Lung (tissue), 12 donors: Measurements from ENCODE around the gene ABHD14A. TPM values are rescaled to one million over a fixed set of nuclear protein-coding genes. Genes with fewer than 3 reads are reported as not detected.

ENCODE experiments used
- ATAC-seq: fragments of 200-7000 bp; cut with Tn5 transposase; one replicate; pipeline ENCODE4 v1.9.1; 2020; ENCODE audit warnings: moderate number of reproducible peaks; ENCODE audit not compliant: insufficient read depth, low FRiP score
- DNase-seq, 3 donors: peaks; one replicate each; pipeline ENCODE4 v3.0.0-alpha.2; 2013 to 2017
- H3K27ac ChIP-seq, 2 donors: one replicate each; pipeline ENCODE4 v1.5.1; 2013; ENCODE audit warnings: mild to moderate bottlenecking in 2 of 2, moderate library complexity in 2 of 2, control low read depth in 1 of 2, inconsistent platforms in 1 of 2, low read depth in 1 of 2, low read length in 1 of 2
- H3K27me3 ChIP-seq, 3 donors: one replicate each; pipeline ENCODE4 v1.5.1; 2013; ENCODE audit warnings: low read length in 2 of 3; ENCODE audit not compliant: control insufficient read depth in 3 of 3, insufficient read depth in 3 of 3
- H3K36me3 ChIP-seq, 4 donors: one replicate each; pipeline ENCODE4 v1.5.1; 2013; ENCODE audit warnings: low read length in 4 of 4, mild to moderate bottlenecking in 1 of 4, moderate library complexity in 1 of 4; ENCODE audit not compliant: control insufficient read depth in 4 of 4, insufficient read depth in 4 of 4
- H3K4me1 ChIP-seq, 5 donors: one replicate each; pipeline ENCODE4 v1.5.1; 2013; ENCODE audit warnings: low read length in 5 of 5, mild to moderate bottlenecking in 2 of 5, moderate library complexity in 1 of 5; ENCODE audit not compliant: control insufficient read depth in 5 of 5, insufficient read depth in 5 of 5
- H3K4me3 ChIP-seq: one replicate; pipeline ENCODE4 v1.5.1; 2013; ENCODE audit warnings: mild to moderate bottlenecking, control low read depth, moderate library complexity
- H3K9ac ChIP-seq, 2 donors: one replicate each; pipeline ENCODE4 v1.5.1; 2013; ENCODE audit warnings: low read length in 2 of 2, control low read depth in 1 of 2; ENCODE audit not compliant: insufficient read depth in 1 of 2
- H3K9me3 ChIP-seq, 4 donors: one replicate each; pipeline ENCODE4 v1.5.1; 2013; ENCODE audit warnings: low read length in 3 of 4, mild to moderate bottlenecking in 1 of 4, moderate library complexity in 1 of 4; ENCODE audit not compliant: control insufficient read depth in 4 of 4, insufficient read depth in 3 of 4
- CTCF ChIP-seq: IDR thresholded peaks from 2 replicates; pipeline ENCODE4 v1.5.1; 2012; ENCODE audit warnings: mild to moderate bottlenecking; ENCODE audit errors: control extremely low read depth, extremely low read depth
- WGBS, 2 donors: extraction: QIAGEN DNeasy Blood & Tissue Kit; methylation state at CpG; one replicate each; pipeline ENCODE4 v1.1.7; 2013; 5-methylcytosine and 5-hydroxymethylcytosine counted together
- polyA plus RNA-seq, 2 donors: library from polyadenylated mRNA; stranded (reverse); fragments of 200-250 nt; gene quantifications; one replicate each; pipeline ENCODE4 v1.2.1, GENCODE V29; 2013
- total RNA-seq, 2 donors: library from RNA; depleted of rRNA in 1 of 2; stranded (reverse); fragments of >200 nt in 1 of 2; gene quantifications; one replicate each; pipeline ENCODE4 v1.2.1, GENCODE V29; 2014 to 2021
- donor health status: control.
- donor health status: control.
- donor health status: Bipolar disorder and iron deficiency.
- donor health status: healthy.
- donor health status: DM: yes; HTN: yes; CAD: no.

Gene ABHD14A
- total and polyA plus RNA-seq, 4 donors, result 7.2 to 62.8 (median 21.8) TPM

GRCh38 chr3:51934991-51935885 lies 39.6 kb upstream of the ABHD14A start:
- no peak for ATAC-seq
- Histone ChIP-seq H3K27me3 (no peaks in the 10 kb centered on the region), H3K9me3 (no peaks in the 10 kb centered on the region), H3K27ac (no peak overlapping the region), H3K36me3 (peaks cover 17 to 62% (median 32%) of the 10 kb centered on the region in 4 donors), H3K4me3 (no peak overlapping the region), H3K4me1 (no peaks in the 10 kb centered on the region), H3K9ac (no peak overlapping the region)
- TF ChIP-seq CTCF, result no peak
- no peak for DNase-seq
- 93 to 94% methylated on average over 28 of the region's 28 CpGs for WGBS, 2 donors

- Histone ChIP-seq H3K27ac (no peak overlapping the region), H3K9me3 (no peaks in the 10 kb centered on the region), H3K9ac (no peak overlapping the region), H3K36me3 (peaks cover 17 to 58% (median 32%) of the 10 kb centered on the region in 4 donors), H3K27me3 (no peaks in the 10 kb centered on the region), H3K4me3 (no peak overlapping the region), H3K4me1 (peaks cover 3 to 9% (median 5%) of the 10 kb centered on the region in 5 donors)
- WGBS, 2 donors, result 98% methylated on average over 25 of the region's 25 CpGs
- DNase-seq (no peak), ATAC-seq (no peak)
- no peak for TF ChIP-seq CTCF
Observed at GRCh38 chr3:51935886-51936755, 38.7 kb upstream of the ABHD14A start.

- no peak for ATAC-seq
- no peak for TF ChIP-seq CTCF
- WGBS, 2 donors, result 84 to 93% methylated on average over 9 of the region's 9 CpGs
Observed at GRCh38 chr3:51937014-51937413, 37.9 kb upstream of the ABHD14A start.

More at GRCh38 chr3:51937014-51937413, 37.9 kb upstream of the ABHD14A start:
- Histone ChIP-seq H3K36me3 (peaks cover 17 to 54% (median 32%) of the 10 kb centered on the region in 4 donors), H3K4me3 (no peak overlapping the region), H3K27me3 (no peaks in the 10 kb centered on the region), H3K27ac (no peak overlapping the region), H3K9ac (no peak overlapping the region), H3K4me1 (peaks cover 3 to 10% (median 6%) of the 10 kb centered on the region in 5 donors), H3K9me3 (no peaks in the 10 kb centered on the region)
- DNase-seq, result no peak
